KMS-11 (cell line): ENCODE results near the gene CLDN6.

Experiments
- H2AFZ ChIP-seq: fragments of 200-600 bp; sonication (generic); 2 replicates; pipeline ENCODE4 v1.6.1; 2016; ENCODE audit warnings: antibody characterized with exemption, mixed run types, low read depth
- H3K27ac ChIP-seq: fragments of 200-600 bp; sonication (generic); 2 replicates; pipeline ENCODE4 v1.6.1; 2016; ENCODE audit warnings: mild to moderate bottlenecking, mixed run types
- H3K27me3 ChIP-seq: fragments of 200-600 bp; sonication (generic); 2 replicates; pipeline ENCODE4 v1.6.1; 2017; ENCODE audit warnings: mild to moderate bottlenecking, low read depth, mixed run types, moderate library complexity; ENCODE audit not compliant: insufficient read depth
- H3K36me3 ChIP-seq: fragments of 200-600 bp; sonication (generic); 2 replicates; pipeline ENCODE4 v1.6.1; 2017; ENCODE audit warnings: mild to moderate bottlenecking, mixed run types; ENCODE audit not compliant: insufficient read depth
- H3K4me1 ChIP-seq: fragments of 200-600 bp; sonication (generic); 2 replicates; pipeline ENCODE4 v1.6.1; 2016; ENCODE audit warnings: mild to moderate bottlenecking, low read depth, mixed run types; ENCODE audit not compliant: poor library complexity, severe bottlenecking
- H3K4me2 ChIP-seq: fragments of 200-600 bp; sonication (generic); 2 replicates; pipeline ENCODE4 v1.7.0; 2016; ENCODE audit warnings: mild to moderate bottlenecking, mixed run types
- H3K4me3 ChIP-seq: fragments of 200-600 bp; sonication (generic); IDR thresholded peaks from 2 replicates; pipeline ENCODE4 v1.6.1; 2017; ENCODE audit warnings: low read depth, low read length, mixed read lengths; ENCODE audit not compliant: insufficient read depth
- H3K79me2 ChIP-seq: fragments of 200-600 bp; sonication (generic); 2 replicates; pipeline ENCODE4 v1.6.1; 2016; ENCODE audit warnings: low read depth, mixed run types; ENCODE audit not compliant: insufficient read depth
- H3K9ac ChIP-seq: fragments of 200-600 bp; sonication (generic); 2 replicates; pipeline ENCODE4 v1.6.1; 2016; ENCODE audit warnings: mild to moderate bottlenecking, mixed run types
- H4K20me1 ChIP-seq: fragments of 200-600 bp; sonication (generic); 2 replicates; pipeline ENCODE4 v1.6.1; 2016; ENCODE audit warnings: mild to moderate bottlenecking, mixed run types; ENCODE audit not compliant: insufficient read depth
- TF ChIP-seq, protein P1 (sequence below): fragments of 200-600 bp; sonication (generic); conservative IDR thresholded peaks from 2 replicates; pipeline ENCODE4 v1.6.1; 2017; ENCODE audit warnings: low read depth, mild to moderate bottlenecking, antibody characterized with exemption, low read length, moderate library complexity, mixed read lengths

CLDN6 gene

DNA sequence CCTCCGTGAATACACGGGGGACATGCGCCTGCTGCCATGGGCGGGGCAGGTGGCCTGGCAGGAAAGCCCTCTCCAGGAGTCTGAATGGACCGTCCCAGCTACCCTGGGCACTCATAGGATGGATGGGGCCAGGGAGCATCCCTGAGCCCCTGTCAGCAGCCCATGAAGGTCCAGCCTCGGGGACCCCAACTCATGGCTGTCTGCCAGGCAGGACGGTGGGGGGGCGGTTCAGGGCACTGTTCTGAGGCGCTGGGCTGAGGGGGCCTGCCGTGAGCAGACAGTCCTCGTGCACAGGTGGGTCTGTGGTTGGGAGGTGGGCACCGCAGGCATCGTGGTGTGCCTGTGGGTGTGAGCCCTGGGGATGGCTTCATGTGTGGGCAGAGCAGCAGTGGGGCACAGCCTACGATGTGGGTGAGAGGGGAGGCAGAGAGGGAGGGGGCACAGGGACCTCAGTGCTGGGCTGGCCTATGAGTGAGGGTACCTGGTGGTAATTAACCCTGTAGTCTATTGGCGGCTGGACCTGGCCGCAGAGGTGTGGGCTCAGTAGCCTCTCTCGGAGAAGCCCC, 31.3 kb downstream of the CLDN6 start:
- no peak overlapping the region for H3K27ac ChIP-seq
- H3K9ac ChIP-seq: no peak overlapping the region
- H2AFZ ChIP-seq: no peak overlapping the region
- peaks cover 81% of the 10 kb centered on the region for H3K27me3 ChIP-seq
- TF ChIP-seq, protein P1, sequence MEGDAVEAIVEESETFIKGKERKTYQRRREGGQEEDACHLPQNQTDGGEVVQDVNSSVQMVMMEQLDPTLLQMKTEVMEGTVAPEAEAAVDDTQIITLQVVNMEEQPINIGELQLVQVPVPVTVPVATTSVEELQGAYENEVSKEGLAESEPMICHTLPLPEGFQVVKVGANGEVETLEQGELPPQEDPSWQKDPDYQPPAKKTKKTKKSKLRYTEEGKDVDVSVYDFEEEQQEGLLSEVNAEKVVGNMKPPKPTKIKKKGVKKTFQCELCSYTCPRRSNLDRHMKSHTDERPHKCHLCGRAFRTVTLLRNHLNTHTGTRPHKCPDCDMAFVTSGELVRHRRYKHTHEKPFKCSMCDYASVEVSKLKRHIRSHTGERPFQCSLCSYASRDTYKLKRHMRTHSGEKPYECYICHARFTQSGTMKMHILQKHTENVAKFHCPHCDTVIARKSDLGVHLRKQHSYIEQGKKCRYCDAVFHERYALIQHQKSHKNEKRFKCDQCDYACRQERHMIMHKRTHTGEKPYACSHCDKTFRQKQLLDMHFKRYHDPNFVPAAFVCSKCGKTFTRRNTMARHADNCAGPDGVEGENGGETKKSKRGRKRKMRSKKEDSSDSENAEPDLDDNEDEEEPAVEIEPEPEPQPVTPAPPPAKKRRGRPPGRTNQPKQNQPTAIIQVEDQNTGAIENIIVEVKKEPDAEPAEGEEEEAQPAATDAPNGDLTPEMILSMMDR: no peak
- no peak overlapping the region for H3K4me2 ChIP-seq
- H3K4me1 ChIP-seq: peaks cover 21% of the 10 kb centered on the region
- H3K79me2 ChIP-seq: no peaks in the 10 kb centered on the region
- no peak overlapping the region for H3K4me3 ChIP-seq
- H4K20me1 ChIP-seq: no peaks in the 10 kb centered on the region
- no peaks in the 10 kb centered on the region for H3K36me3 ChIP-seq

DNA sequence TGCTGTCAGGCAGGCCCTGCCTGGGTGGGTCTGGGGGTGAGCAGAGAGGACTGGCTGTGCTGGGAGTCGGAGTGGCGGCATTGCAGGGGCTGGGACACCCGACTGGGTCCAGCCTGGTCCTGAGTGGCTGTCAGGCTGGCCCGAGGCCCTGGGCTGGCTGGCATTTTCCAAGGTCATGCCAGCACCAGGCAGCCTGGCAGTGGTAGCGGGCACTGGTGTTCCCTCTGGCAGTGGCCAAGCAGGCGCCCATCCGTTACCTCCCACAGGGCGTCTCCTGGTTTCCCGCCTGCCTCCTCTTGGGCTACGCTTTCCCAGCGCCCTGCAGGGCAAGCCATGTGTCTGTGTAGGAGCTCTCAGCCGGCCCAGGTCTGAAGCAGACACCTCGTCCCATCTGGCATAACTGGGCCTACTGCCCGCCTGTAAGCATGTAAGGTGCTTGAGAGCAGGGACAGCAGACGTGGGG, 32.1 kb downstream of the CLDN6 start:
- no peak overlapping the region for H3K9ac ChIP-seq
- no peak overlapping the region for H2AFZ ChIP-seq
- peaks cover 21% of the 10 kb centered on the region for H3K4me1 ChIP-seq
- H3K27ac ChIP-seq: no peak overlapping the region
- no peaks in the 10 kb centered on the region for H4K20me1 ChIP-seq
- TF ChIP-seq, protein P1: no peak
- H3K79me2 ChIP-seq: no peaks in the 10 kb centered on the region
- no peak overlapping the region for H3K4me3 ChIP-seq
- peaks cover 73% of the 10 kb centered on the region for H3K27me3 ChIP-seq
- no peak overlapping the region for H3K4me2 ChIP-seq
- no peaks in the 10 kb centered on the region for H3K36me3 ChIP-seq

DNA sequence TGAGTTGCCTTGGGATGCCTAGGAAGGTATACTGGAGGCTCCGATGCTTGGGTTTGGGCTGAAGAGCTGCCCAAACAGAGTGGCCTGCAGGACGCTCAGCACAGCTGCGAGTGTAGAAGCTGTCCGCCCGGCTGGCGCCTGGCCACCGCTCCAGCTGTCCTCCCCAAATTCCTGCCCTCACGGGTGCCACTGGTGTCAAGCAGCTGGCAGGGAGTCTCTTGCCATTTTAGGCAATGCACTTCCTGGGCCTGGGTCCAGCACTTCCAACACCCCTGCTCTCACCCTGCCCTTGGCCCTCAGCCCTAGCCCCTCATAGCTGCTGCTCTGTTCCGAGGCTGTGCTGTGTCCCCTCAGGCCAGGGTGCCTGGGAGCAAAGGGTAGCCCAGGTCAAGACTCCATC, 32.5 kb downstream of the CLDN6 start:
- H3K36me3 ChIP-seq: no peaks in the 10 kb centered on the region
- H3K79me2 ChIP-seq: no peaks in the 10 kb centered on the region
- H3K4me1 ChIP-seq: peaks cover 21% of the 10 kb centered on the region
- H3K4me2 ChIP-seq: no peak overlapping the region
- no peak overlapping the region for H3K27ac ChIP-seq
- no peak overlapping the region for H3K4me3 ChIP-seq
- peaks cover 68% of the 10 kb centered on the region for H3K27me3 ChIP-seq
- no peak overlapping the region for H3K9ac ChIP-seq
- TF ChIP-seq, protein P1: no peak
- no peak overlapping the region for H2AFZ ChIP-seq
- no peaks in the 10 kb centered on the region for H4K20me1 ChIP-seq

DNA sequence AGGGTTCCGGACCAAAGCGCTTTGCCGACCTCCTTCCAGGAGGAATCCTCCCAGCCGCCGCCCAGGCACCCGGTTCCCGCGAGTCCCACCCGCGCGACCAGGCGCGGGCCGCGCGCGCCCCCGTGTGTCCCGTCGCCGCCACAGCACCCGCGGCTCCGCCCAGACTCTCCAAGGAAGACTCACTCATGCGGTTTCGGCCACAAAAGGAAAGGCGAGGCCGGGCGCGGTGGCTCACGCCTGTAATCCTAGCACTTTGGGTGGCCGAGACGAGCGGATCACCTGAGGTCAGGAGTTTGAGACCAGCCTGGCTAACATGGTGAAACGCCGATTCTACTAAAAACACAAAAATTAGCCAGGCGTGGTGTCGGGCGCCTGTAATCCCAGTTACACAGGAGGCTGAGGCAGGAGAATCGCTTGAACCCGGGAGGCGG, 34.3 kb downstream of the CLDN6 start:
- Histone ChIP-seq H3K36me3 (no peaks in the 10 kb centered on the region), H3K4me2 (peak overlapping the region; percentile 98), H4K20me1 (no peaks in the 10 kb centered on the region), H2AFZ (peak overlapping the region; percentile 76), H3K4me3 (no peak overlapping the region), H3K27me3 (peaks cover 51% of the 10 kb centered on the region), H3K9ac (peak overlapping the region; percentile 17; the same call in 1 of the 2 replicates), H3K27ac (no peak overlapping the region), H3K4me1 (peaks cover 27% of the 10 kb centered on the region), H3K79me2 (peaks cover 13% of the 10 kb centered on the region; the same call in 1 of the 2 replicates)
- TF ChIP-seq, protein P1: peak; percentile 90
